Right lobe of liver (tissue), 6 donors: ENCODE measurements around the gene PRR5L. TPM values are rescaled to one million over a fixed set of nuclear protein-coding genes. Genes with fewer than 3 reads are reported as not detected.

Experiments used
- ATAC-seq, 4 donors: fragments of 200-7000 bp; cut with Tn5 transposase; one replicate each; pipeline ENCODE4 v1.9.1; 2020; ENCODE audit warnings: mild to moderate bottlenecking in 4 of 4, moderate library complexity in 4 of 4
- DNase-seq, 3 donors: peaks; one replicate each; pipeline ENCODE4 v3.0.0-alpha.2; 2020
- H3K27ac ChIP-seq, 3 donors: fragments of 200-600 bp; one replicate each; pipeline ENCODE4 v1.8.0; 2022
- H3K27me3 ChIP-seq, 2 donors: fragments of 200-600 bp; one replicate each; pipeline ENCODE4 v1.8.0; 2022
- H3K36me3 ChIP-seq, 4 donors: fragments of 200-600 bp; sonication (generic) in 1 of 4; one replicate each; pipeline versions ENCODE4 v1.5.1 to v1.8.0; 2017 to 2022; ENCODE audit warnings: control low read depth in 1 of 4
- H3K4me1 ChIP-seq, 4 donors: fragments of 200-600 bp; sonication (generic) in 1 of 4; one replicate each; pipeline versions ENCODE4 v1.5.1 to v1.8.0; 2017 to 2022; ENCODE audit warnings: control low read depth in 1 of 4
- H3K4me3 ChIP-seq, 3 donors: fragments of 200-600 bp; one replicate each; pipeline ENCODE4 v1.8.0; 2022
- H3K9me3 ChIP-seq, 4 donors: fragments of 200-600 bp; sonication (generic) in 1 of 4; one replicate each; pipeline versions ENCODE4 v1.5.1 to v1.8.0; 2017 to 2022; ENCODE audit warnings: control low read depth in 1 of 4
- CTCF ChIP-seq, 4 donors: fragments of 200-600 bp in 3 of 4; fragments of 450-650 bp in 1 of 4; IDR thresholded peaks; one replicate each; pipeline versions ENCODE4 v1.5.1 to v1.8.0; 2016 to 2022; ENCODE audit warnings: antibody characterized with exemption in 4 of 4, mild to moderate bottlenecking in 2 of 4
- POLR2A ChIP-seq: fragments of 450-650 bp; IDR thresholded peaks from one replicate; pipeline ENCODE4 v1.6.1; 2017; ENCODE audit warnings: antibody characterized with exemption, mild to moderate bottlenecking
- WGBS: methylation state at CpG from one replicate; pipeline ENCODE4 v1.1.6; 2018; ENCODE audit warnings: low coverage, low lambda C conversion rate; ENCODE audit not compliant: insufficient coverage; ENCODE audit errors: missing lambda C conversion rate; 5-methylcytosine and 5-hydroxymethylcytosine counted together
- intact Hi-C, 2 donors: fragments of 100-400 bp; cut with DNase I; formaldehyde crosslinking; loops; one replicate each; pipeline versions ENCODE4 v1.11.2 to v1.14.1; 2022
- total RNA-seq, 6 experiments: library from RNA; depleted of rRNA in 2 of 6; stranded (reverse); fragments of >200 nt in 2 of 6; fragmentation: NEBNext Ultra II Directional in 3 of 6; extraction: Animal tissue kit (Norgen Biotek cat#: 25700) in 3 of 6; gene quantifications; one replicate each; pipeline versions ENCODE4 v1.1.0 to v1.2.4, GENCODE V29; 2016 to 2023
- donor health status: DM: no; HTN: yes; CAD: no.
- donor health status: DM: no; HTN: no; CAD: no.
- donor health status: DM: no; HTN: no; CAD: no.
- donor health status: DM: no; HTN: yes; CAD: no.
- donor health status: DM: no; HTN: yes; CAD: no.

PRR5L gene
- total RNA-seq, 6 experiments from 2014 or later: 2.2 to 4.5 (median 2.3) TPM

- Histone ChIP-seq H3K4me1 (peaks cover 0 to 30% (median 9%) of the 10 kb centered on the region in 4 donors), H3K36me3 (no peaks in the 10 kb centered on the region), H3K4me3 (no peak overlapping the region), H3K27ac (no peak overlapping the region), H3K27me3 (no peaks in the 10 kb centered on the region), H3K9me3 (no peaks in the 10 kb centered on the region)
- TF ChIP-seq POLR2A (no peak), CTCF (IDR thresholded peaks at IDR 0.05) (peak; percentile 70 to 88 (median 74))
- 46% methylated on average over 5 of the region's 13 CpGs for WGBS
- DNase-seq (peak; percentile 58 to 65 (median 63)), ATAC-seq (peak; percentile 66 to 73 (median 72))
- intact Hi-C loops: loop anchor here (10.0 kb wide), 2 partner anchors 441 to 651 kb away; partner anchors contain the start of gene FJX1 (in 1 of the 2)
These were observed 30.1 kb upstream of the PRR5L start for GRCh38 chr11:36265793-36266628.

GRCh38 chr11:36266767-36267166 lies 29.3 kb upstream of the PRR5L start:
- H3K4me1 ChIP-seq: peaks cover 0 to 30% (median 9%) of the 10 kb centered on the region in 4 donors
- intact Hi-C loops: loop anchor here (10.0 kb wide), 2 partner anchors 442 to 652 kb away; partner anchors contain the start of gene FJX1 (in 1 of the 2)
- H3K9me3 ChIP-seq: no peaks in the 10 kb centered on the region
- H3K27ac ChIP-seq: no peak overlapping the region
- peaks cover 0 to 2% (median 0%) of the 10 kb centered on the region in 4 donors for H3K36me3 ChIP-seq
- H3K27me3 ChIP-seq: no peaks in the 10 kb centered on the region
- TF ChIP-seq CTCF (IDR thresholded peaks at IDR 0.05): no peak
- no peak for TF ChIP-seq POLR2A
- ATAC-seq (peak; percentile 69 to 79 (median 74)), DNase-seq (no peak)
- H3K4me3 ChIP-seq: no peak overlapping the region
- WGBS: 16% methylated on average over 5 of the region's 5 CpGs

- no peak overlapping the region for H3K4me3 ChIP-seq
- TF ChIP-seq CTCF (IDR thresholded peaks at IDR 0.05) (no peak), POLR2A (no peak)
- no peaks in the 10 kb centered on the region for H3K9me3 ChIP-seq
- H3K27me3 ChIP-seq: no peaks in the 10 kb centered on the region
- ATAC-seq (peak; percentile 28 to 64 (median 48)), DNase-seq (no peak)
- peaks cover 0 to 7% (median 3%) of the 10 kb centered on the region in 4 donors for H3K36me3 ChIP-seq
- no peak overlapping the region for H3K27ac ChIP-seq
- WGBS: 31% methylated on average over 8 of the region's 8 CpGs
- H3K4me1 ChIP-seq: peaks cover 0 to 30% (median 9%) of the 10 kb centered on the region in 4 donors
- intact Hi-C loops: loop anchor here (10.0 kb wide), 2 partner anchors 444 to 654 kb away; partner anchors contain the start of gene FJX1 (in 1 of the 2)
These were observed 27.6 kb upstream of the PRR5L start for GRCh38 chr11:36268337-36268985.

GRCh38 chr11:36270701-36271100 lies 25.4 kb upstream of the PRR5L start:
- no peak for ATAC-seq
- H3K9me3 ChIP-seq: no peaks in the 10 kb centered on the region
- no peak for DNase-seq
- WGBS: 100% methylated on average over 2 of the region's 9 CpGs
- H3K27me3 ChIP-seq: no peaks in the 10 kb centered on the region
- peaks cover 0 to 30% (median 9%) of the 10 kb centered on the region in 4 donors for H3K4me1 ChIP-seq
- no peak overlapping the region for H3K27ac ChIP-seq
- TF ChIP-seq POLR2A (no peak), CTCF (IDR thresholded peaks at IDR 0.05) (no peak)
- H3K4me3 ChIP-seq: no peak overlapping the region
- peaks cover 0 to 20% (median 13%) of the 10 kb centered on the region in 4 donors for H3K36me3 ChIP-seq
- intact Hi-C loops: no loop called here
